NCI-H128 (cell line): ENCODE data around the gene HDGFL2.
"Not testable (repeated sequence)": the region's sequence is repeated elsewhere in the genome, so short reads cannot be mapped to it uniquely, and the experiment has no call there.

Experiments used
- DNase-seq: peaks from one replicate; lab custom pipeline; 2025; ENCODE audit not compliant: unreplicated experiment; lab: John Stamatoyannopoulos, UW

Gene HDGFL2

DNA sequence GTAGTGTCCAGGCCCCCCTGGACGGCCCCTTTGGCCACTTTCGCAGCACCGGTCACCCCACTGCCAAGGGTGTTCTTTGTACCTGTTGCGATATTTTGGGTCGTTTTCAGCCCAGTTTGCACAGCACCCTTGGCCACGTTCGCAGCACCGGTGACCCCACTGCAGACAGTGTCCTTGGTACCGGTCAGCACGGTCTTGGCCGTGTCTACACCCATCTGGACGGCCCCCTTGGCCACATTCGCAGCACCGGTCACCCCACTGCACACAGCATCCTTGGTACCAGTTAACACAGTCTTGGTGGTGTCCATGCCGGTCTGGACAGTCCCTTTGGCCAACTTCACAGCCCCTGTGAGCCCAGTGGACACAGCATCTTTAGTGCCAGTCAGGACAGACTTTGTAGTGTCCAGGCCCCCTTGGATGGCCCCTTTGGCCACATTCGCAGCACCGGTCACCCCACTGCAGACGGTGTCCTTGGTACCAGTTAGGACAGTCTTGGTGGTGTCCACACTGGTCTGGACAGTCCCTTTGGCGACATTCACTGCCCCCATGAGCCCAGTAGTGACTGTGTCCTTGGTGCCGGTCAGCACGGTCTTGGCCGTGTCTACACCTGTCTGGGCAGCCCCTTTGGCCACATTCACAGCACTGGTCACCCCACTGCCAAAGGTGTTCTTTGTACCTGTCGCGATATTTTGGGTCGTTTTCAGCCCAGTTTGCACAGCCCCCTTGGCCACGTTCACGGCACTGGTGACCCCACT is 39.4 kb downstream of the HDGFL2 start:
- DNase-seq, result no peak

DNA sequence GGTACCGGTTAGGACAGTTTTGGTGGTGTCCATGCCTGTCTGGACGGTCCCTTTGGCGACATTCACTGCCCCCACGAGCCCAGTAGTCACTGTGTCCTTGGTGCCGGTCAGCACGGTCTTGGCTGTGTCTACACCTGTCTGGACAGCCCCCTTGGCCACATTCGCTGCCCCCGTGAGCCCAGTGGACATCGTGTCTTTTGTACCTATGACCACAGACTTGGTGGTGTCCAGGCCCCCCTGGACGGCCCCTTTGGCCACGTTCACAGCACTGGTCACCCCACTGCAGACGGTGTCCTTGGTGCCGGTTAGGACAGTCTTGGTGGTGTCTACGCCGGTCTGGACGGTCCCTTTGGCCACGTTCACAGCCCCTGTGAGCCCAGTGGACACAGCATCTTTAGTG is 40.0 kb downstream of the HDGFL2 start:
- DNase-seq, result no peak

DNA sequence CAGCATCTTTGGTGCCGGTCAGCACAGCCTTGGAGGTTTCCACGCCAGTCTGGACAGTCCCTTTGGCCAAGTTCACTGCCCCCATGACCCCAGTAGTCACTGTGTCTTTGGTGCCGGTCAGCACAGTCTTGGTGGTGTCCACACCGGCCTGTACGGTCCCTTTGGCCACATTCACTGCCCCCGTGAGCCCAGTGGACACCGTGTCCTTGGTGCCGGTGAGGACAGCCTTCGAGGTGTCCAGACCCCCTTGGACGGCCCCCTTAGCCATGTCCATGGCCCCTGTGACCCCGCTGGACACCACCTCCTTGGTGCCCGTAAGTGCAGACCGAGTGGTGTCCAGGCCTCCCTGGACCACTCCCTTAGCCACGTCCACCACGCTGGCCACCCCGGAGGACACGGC is 41.2 kb downstream of the HDGFL2 start:
- DNase-seq, result no peak

DNA sequence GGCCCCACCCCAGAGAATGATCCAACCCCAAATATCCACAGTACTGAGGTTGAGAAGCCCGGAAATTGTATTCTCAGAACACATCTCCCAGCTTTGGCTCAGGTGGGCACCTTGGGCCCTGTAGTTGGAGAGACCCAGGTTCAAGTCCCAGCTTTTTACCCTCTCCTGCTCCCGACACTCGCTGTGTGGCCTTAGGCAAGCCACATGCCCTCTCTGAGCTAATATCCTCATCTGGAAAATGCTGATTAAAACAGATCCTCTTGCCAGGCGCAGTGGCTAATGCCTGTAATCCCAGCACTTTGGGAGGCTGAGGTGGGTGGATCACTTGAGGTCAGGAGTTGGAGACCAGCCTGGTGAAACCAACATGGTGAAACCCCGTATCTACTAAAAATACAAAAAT is 43.6 kb downstream of the HDGFL2 start:
- DNase-seq, result no peak

DNA sequence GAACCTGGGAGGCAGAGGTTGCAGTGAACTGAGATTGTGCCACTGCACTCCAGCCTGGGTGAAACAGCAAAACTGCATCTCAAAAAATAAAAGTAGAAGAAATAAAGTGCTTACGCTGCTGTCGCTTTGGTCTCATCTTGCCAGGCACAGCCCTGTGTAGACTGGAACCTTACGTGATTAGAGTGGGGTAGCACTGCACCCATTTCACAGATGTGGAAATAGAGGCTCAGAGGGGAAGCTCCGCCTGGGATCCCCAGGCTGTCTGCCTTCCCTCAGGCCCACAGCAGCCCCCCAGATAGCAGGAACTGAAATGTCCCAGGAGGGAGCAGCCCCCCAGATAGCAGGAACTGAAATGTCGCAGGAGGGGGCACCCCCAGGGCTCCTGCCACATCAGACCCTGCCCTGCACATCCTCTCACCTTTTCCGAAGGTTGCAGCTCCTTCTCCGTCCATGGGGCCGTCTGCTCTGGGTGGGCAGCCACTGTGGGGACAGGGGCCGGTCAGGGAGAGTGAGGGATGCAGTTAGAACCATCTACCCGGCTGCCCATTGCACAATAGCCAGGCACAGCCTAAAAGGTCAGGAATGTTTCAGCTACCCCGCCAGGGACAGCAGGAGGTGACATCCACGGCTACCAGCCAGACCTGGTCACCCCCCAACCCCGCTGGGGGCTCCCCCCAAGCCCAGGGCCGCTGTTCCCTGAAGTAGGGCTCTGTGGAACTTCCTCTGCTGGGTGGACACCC is 44.3 kb downstream of the HDGFL2 start:
- no peak for DNase-seq

DNA sequence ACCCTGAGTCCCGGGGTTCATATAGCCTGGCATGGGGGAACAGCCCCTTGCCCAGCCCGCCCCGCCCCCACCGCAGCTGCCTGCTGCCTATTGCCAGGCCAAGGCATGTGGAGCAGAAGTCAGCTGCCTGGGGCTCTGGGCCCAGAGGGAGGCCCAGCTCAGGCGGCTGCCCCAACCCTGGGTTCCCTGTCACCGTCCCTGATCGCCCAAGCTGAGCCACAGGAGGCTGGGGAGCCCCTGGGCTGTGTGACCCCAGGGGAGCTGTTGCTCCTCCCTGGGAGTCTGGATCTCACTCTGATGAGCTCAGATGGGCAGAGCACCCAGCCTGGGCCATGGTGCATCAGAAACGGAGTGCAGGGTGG is 44.8 kb downstream of the HDGFL2 start:
- DNase-seq, result no peak

DNA sequence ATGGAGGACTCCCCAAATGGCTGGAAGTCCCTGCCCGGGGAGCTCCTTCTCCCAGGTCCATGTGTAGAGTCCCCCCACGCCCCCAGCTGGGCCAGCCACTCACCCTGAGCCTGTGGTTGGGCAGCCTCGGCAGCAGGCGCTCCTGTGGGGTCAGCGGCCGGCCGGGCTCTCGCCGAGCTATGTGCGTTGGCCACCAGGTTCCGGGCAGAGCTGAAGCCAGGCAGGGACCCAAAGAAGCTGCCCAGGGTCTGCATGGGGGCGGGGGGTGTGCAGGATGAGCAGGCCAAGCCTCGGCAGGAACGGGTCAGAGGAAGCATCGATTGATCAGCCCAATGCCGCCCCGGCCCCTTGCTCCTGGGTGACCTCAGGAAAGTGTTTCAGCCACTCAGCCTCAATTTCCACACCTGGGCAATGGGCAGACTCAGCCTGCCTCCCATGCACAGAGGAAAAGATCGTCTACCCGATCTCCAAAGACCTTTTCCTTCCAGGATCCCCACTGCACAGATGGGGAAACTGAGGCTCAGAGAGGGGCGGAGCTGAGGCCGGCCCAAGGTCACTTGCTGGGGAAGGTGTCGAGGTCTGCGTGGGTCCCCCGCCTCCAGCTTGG is 45.5 kb downstream of the HDGFL2 start:
- DNase-seq, result no peak

DNA sequence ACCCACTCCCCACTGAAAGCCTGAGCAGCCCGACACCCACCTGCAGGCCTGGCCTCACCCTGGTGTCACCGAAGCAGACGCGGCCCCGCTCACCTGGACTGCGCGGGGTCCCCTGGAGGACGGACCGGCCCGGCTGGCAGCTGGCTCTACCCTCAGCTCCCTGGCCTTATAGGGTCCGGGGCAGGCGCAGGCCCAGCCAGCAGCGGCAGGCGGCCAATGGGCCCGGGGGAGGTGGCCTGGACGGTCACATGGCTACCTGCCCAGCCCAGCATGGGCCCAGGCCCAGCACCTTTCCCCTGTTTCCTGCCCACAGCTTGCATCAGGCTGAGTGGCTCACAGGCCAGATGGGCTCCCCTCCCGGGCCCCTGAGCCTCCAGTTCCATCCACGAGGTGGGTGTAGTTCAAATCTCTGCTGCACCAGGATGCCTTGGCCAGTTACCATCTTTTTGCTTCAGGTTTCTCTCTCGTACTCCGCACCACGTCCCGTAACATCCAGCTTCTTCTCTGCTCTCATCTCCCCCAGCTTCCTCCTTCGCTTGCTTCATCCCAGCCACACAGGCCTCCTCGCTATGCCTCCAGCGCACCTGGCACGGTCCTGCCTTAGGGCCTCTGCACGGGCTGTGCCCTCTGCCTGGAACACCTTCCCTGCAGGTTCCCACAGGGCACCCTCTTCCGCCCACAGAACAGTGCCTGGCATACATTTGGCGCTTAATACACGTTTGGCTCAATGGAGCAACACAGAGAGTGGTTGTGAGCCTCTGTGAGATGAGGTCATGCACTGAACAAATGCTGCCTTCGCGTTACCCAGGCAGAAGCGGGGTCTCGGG is 46.5 kb downstream of the HDGFL2 start, which contains the start of gene PLIN4:
Gene PLIN4, minus strand, starts transcription at position 142 of the 827 bp plus-strand sequence. CDS start 214 bp downstream, outside the sequence.
- DNase-seq, result no peak

DNA sequence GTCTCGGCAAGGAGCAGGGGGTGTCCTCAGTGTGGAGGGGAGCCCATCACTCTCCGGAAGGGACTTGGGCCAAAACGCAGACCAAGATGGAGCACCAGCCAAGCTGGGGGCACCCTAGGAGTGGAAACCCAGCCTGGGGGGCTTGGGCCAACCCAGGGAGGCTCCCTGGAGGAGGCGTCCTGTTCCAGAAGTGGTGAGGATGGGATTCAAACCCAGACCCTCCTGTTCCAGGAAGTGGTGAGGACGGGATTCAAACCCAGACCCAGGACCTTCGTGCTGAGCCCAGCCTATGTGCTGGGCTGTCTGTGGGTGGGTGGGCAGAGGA is 47.0 kb downstream of the HDGFL2 start:
- no peak for DNase-seq

DNA sequence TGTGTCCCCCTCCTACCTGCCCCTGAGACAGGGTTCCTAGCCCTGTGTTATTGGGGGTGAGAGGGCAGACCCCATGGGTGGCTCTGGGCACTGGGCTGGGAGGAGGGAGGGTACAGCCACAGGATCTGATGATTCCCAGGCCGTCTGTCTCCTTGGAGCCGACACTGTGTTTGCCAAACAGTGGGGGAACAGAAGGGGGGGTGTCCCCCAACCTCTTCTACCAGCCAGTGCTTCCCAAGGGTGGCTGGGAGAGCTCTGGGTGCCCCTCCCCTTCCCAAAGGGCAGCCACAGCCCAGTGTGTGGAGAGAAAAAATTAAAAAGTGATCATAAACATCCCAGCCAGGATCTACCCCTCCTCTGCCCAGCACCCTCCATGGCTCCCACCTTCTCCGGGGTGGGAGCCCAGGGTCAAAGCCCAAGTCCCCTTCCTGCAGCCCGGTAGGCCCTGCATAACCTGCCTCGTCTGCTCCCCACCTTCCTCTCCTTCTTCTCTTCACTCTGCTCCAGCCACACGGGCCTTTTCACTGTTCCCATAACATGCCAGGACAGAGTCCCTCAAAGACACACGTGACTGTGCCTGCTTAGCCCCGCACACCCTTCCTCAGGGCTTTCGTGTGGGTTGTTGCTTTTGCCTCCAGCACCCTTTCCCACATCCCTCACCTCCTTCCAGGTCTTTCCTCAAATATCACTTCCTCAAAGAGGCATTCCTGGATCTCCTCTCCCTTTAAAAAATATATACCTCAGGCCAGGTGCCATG is 47.6 kb downstream of the HDGFL2 start:
- DNase-seq, result no peak

DNA sequence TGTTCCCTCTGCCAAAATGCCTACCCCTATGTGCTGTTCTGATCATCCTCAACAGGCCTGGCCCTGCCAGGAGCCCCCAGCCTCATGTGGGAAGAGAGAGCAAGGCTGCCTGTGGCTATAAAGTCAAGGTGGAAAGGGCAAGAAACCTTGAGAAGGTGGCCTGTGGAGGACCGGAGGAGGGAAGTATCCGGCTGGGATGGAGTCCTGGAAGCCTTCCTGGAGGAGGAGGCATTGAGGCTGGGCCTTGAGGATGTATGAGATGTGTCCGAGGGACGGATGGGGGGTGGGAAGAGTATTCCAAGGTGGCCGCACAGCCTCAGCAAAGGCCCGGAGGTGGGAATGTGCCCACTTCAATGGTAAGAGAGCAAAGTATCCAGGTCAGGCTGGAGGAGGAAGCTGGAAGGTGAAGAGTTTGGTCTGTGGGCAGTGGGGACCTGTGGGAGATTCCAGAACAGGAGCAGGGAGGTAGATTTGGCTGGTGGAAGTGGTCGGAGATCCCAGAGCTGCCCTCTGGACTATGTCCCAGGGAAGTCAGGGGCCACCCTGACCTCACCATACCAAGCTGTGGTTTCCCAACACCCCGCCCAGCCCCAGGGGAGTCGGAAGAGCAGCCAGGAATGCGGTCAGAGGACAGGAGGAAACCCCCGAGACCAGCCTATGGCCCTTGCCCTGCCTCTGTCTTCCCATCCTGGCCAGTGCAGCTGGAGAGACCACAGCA is 49.2 kb downstream of the HDGFL2 start:
- DNase-seq, result no peak

DNA sequence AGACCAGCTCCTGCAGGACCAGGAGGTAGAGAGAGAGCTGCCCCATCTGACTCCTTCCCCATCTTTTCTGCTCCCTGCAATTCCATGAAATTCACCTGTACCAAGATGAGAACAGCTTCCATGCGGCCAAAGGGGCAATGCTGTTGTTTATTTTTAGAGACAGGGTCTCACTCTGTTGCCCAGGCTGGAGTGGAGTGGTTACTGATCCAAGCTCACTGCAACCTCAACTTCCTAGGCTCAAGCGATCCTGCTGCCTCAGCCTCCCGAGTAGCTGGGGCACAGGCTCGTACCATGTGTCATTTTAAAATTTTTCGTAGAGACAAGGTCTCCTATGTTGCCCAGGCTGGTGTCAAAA is 49.8 kb downstream of the HDGFL2 start:
- no peak for DNase-seq

DNA sequence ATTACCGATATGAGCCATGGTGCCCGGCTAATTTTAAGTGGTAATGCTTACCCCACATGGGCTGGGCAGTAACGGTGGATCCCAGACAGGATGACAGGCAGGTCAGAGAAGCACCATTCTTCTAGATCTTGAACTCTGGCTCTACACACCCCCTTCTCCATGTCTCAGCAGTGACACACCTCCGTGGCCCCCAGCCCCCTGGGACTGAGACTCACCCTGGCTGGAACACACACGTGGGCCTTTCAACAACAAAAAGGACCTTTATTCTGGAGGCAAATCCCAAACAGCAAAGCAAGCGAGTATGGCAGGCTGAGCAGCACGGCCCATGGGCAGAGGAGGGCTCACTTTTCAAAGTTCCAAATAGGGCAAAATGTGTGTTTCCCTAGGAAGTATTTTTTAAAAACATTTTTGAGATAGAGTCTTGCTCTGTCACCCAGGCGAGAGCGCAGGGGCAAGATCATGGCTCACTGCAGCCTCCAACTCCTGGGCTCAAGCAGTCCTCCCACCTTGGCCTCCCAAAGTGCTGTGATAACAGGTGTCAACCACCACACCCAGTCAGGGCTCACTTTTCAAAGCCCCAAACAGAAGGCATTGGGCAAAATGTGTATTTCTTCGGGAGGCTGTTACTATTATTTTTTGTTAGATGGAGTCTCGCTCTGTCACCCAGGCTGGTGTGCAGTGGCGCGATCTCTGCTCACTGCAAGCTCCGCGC is 50.4 kb downstream of the HDGFL2 start:
- no peak for DNase-seq

DNA sequence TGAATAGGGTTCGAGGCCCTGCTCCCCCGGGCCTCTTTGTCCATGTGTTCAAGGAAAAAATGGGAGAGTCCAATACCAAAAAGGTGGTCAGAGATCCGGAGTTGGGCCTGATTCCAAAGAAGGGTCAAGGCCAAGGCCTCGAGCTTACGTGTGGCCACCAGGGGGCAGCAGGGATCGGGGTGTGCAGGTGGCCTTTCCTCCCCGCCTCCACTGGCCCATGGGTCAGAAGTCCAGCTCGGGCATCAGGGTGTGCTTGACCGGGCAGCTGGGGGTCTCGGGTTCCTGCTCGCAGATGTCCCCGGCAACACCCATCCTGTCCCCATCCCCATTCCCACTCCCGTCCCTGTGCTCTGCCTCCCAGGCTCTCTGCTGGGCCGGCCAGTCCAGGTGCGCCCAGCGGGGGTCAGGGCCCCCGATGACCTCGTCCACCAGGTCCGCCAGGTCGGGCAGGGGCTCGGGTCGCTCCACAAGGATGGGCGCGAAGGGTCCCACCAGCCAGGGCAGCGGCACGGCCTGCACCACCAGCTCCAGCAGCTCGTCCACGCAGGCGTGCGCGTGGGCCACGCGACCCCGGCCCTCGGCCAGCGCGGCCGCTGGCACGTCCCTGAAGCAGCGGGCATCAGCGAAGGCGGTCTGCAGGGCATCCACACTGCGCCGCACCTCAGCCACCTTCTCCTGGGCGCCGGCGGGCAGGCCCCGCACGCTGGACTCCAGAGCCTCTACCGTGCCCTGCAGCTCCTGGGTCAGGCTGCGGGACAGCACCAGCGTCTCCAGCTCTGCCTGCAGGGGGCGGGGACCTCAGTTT is 51.4 kb downstream of the HDGFL2 start:
- DNase-seq, result no peak

DNA sequence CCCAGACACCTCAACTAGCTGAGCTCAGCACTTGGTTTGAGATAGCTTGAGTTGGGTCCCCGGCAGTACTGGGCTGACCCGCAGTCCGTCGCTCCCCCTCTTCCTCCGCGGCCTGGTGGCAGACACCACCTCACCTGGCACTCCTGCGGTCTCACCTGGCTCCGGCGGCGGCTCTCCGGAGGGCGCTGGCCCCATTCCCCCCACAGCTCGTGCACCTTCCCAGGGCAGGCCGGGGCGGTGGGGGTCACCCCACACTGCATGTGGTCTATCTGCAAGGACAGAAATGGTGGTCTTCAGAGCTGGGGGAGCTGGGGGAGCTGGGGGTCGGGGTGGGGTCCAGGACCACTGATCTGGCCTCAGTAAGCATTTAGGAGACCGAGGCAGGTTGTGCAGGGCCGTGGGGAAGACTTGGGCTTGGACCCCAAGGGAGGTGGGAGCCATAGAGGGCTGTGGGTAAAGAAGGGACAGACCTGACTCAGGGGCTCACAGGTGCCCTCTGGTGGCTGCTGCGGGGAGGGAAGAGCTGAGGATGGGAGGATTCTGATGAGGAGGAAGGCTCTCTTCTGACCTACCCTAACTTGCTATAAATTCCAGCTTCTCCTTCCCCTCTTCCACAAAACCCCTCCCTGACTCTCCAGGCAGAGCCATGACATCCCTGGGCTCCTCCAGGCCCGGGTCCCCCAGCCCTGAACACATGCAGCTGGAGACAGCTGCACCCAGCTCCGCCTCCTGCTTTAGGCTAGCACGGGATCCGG is 52.9 kb downstream of the HDGFL2 start:
- no peak for DNase-seq

DNA sequence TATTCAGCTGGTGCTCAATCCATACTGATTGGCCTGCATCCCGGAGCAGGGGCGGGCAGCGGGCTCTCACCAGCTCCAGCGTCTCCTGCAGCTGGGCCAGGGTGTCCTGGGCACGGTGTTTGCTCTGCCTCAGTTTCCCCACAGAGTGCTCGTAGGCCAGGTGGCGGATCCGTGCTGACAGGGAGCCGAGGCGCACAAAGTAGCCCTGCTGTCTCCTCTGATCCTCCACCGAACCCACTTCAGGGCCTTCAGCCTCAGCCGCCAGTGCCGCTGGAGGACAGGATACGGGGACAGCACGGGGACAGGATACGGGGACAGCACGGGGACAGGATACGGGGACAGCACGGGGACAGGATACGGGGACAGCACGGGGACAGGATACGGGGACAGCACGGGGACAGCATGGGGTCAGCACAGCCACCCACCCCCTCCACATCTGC is 53.5 kb downstream of the HDGFL2 start:
- DNase-seq, result no peak

DNA sequence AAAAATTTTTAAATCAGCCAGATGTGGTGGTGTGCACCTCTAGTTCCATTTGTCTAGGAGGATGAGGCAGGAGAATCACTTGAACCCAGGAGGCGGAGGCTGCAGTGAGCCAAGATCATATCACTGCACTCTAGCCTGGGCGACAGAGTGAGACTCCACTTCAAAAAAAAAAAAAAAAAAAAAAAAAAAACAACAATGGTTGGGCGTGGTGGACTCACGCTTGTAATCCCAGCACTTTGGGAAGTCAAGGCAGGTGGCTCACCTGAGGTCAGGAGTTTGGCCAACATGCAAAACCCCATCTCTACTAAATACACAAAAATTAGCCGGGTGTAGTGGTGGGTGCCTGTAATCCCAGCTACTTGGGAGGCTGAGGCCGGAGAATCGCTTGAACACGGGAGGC is 55.3 kb downstream of the HDGFL2 start:
- not testable (repeated sequence) for DNase-seq

DNA sequence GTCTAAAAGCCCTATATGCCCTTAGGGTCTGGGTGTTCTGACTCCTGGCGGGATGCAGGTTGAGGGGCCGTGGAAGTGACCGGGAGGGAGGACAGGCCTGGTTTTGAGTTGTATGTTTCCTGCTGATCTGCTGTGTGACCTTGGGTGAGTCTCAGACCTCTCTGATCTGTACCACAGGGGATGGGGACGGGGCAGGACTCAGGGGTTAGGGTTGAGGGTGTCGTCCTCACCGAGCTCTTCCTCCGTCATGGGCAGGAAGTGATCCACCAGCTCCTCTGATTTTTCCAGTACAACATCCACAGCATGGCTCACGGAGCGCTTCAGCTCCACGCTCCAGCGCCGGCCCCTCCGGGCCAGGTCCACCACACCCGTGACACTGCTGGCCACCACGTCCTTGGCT is 56.7 kb downstream of the HDGFL2 start:
- no peak for DNase-seq
